Tibial nerve (tissue), 4 donors: ENCODE measurements around the gene IFITM10. TPM values are rescaled to one million over a fixed set of nuclear protein-coding genes. Genes with fewer than 3 reads are reported as not detected.
"Not testable (repeated sequence)": the region's sequence is repeated elsewhere in the genome, so short reads cannot be mapped to it uniquely, and the experiment has no call there.

Source experiments
- DNase-seq, 2 donors: peaks; one replicate each; pipeline ENCODE4 v3.0.0-alpha.2; 2019; ENCODE audit warnings: low spot score in 2 of 2
- H3K27ac ChIP-seq, 4 donors: fragments of 200-600 bp; sonication (generic) in 3 of 4; one replicate each; pipeline ENCODE4 v1.5.1; 2017 to 2019; ENCODE audit warnings: mild to moderate bottlenecking in 1 of 4
- H3K27me3 ChIP-seq, 2 donors: fragments of 200-600 bp; sonication (generic) in 1 of 2; one replicate each; pipeline versions ENCODE4 v1.5.1 to v1.6.0; 2017 to 2019
- H3K36me3 ChIP-seq, 3 donors: fragments of 200-600 bp; sonication (generic); one replicate each; pipeline ENCODE4 v1.5.1; 2018 to 2019
- H3K4me1 ChIP-seq, 4 donors: fragments of 200-600 bp; sonication (generic) in 3 of 4; one replicate each; pipeline ENCODE4 v1.5.1; 2017 to 2019
- H3K4me3 ChIP-seq, 4 donors: fragments of 200-600 bp; sonication (generic) in 3 of 4; one replicate each; pipeline ENCODE4 v1.5.1; 2017 to 2019; ENCODE audit warnings: mild to moderate bottlenecking in 1 of 4, moderate library complexity in 1 of 4
- H3K9me3 ChIP-seq, 4 donors: fragments of 200-600 bp; sonication (generic) in 3 of 4; one replicate each; pipeline ENCODE4 v1.5.1; 2017 to 2019
- POLR2A ChIP-seq, 2 donors: fragments of 450-650 bp; IDR thresholded peaks; one replicate each; pipeline ENCODE4 v1.6.1; 2017; ENCODE audit warnings: antibody characterized with exemption in 2 of 2, mild to moderate bottlenecking in 2 of 2, moderate library complexity in 2 of 2
- WGBS, 2 donors: methylation state at CpG; one replicate each; pipeline ENCODE4 v1.1.5; 2018; 5-methylcytosine and 5-hydroxymethylcytosine counted together
- total RNA-seq, 4 donors: library from RNA; depleted of rRNA; stranded (reverse); fragments of >200 nt; gene quantifications; one replicate each; pipeline ENCODE4 v1.1.0, GENCODE V29; 2016

The IFITM10 gene
- total RNA-seq, 4 donors from 2014 or later = 5.9 to 54.9 (median 13.8) TPM

DNA sequence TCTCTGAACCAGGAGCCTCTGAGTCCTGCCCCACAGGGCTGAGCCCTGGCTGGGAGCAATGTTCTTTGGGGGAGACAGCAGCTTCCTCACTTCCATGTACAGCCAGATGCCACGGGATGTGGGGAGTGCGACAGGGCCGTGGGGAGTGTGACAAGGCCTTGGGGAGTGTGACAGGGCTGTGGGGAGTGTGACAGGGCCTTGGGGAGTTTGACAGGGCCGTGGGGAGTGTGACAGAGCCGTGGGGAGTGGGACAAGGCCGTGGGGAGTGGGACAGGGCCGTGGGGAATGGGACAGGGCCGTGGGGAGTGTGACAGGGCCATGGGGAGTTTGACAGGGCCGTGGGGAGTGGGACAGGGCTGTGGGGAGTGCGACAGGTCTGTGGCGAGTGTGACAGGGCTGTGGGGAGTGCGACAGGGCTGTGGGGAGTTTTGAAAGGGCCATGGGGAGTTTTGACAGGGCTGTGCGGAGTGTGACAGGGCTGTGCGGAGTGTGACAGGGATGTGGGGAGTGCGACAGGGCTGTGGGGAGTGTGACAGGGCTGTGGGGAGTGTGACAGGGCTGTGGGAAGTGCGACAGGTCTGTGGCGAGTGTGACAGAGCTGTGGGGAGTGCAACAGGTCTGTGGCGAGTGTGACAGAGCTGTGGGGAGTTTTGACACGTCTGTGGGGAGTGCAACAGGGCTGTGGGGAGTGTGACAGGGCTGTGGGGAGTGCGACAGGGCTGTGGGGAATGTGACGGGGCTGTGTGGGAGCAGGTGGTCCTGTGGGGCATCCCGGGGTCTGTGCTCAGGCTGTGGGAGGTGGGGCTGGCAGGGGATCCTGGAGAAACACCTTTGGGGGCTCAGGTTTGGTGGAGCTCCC lies 60.0 kb downstream of the IFITM10 start:
- no peak for DNase-seq
- peaks cover 0 to 5% of the 10 kb centered on the region in 2 donors for H3K27me3 ChIP-seq
- H3K4me3 ChIP-seq = no peak overlapping the region
- no peaks in the 10 kb centered on the region for H3K9me3 ChIP-seq
- 78 to 80% methylated on average over 22 of the region's 22 CpGs for WGBS, 2 donors
- peaks cover 0 to 15% (median 8%) of the 10 kb centered on the region in 4 donors for H3K4me1 ChIP-seq
- H3K36me3 ChIP-seq = no peaks in the 10 kb centered on the region
- no peak for TF ChIP-seq POLR2A (IDR thresholded peaks at IDR 0.05)
- H3K27ac ChIP-seq = no peak overlapping the region

- not testable (repeated sequence) for H3K27me3 ChIP-seq, H3K4me3 ChIP-seq, DNase-seq, H3K27ac ChIP-seq, H3K9me3 ChIP-seq, H3K36me3 ChIP-seq
- peaks cover 0 to 15% (median 8%) of the 10 kb centered on the region in 4 donors for H3K4me1 ChIP-seq
- 63 to 74% methylated on average over 21 to 23 of the region's 32 CpGs for WGBS, 2 donors
Measured at GRCh38 chr11:1689250-1690166, 60.9 kb downstream of the IFITM10 start.

DNA sequence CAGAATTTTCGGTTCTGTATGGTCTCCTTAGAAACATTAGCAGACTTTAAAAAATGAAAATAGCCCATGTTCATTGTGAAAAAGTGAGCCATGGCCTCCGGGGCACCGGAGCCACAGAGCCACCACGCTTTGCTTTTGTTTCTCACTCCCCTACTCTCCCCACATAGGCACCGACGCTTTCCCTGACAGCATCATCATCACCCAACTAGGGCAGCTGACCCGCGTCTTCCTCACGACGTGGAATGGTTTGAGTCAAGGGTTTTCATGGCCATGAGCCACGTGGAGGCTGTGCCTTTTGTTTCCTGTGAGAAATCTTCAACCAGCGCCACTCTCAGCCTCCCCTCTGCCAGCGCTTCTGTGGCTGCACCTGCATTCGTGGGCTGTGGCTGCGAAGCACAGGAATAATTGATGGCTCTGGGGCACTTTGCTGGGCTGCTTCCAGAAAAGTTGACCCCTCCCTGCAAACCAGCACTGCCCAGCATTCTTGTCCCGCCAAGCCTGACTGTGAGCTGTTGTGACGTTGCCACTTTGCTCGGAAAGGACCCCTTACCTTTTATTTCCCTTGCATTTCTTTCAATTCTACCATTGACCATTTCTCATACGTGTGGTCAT lies 62.0 kb downstream of the IFITM10 start:
- not testable (repeated sequence) for H3K27ac ChIP-seq, H3K27me3 ChIP-seq, H3K4me1 ChIP-seq, H3K9me3 ChIP-seq, H3K4me3 ChIP-seq, H3K36me3 ChIP-seq, DNase-seq
- WGBS, 2 donors = 82 to 83% methylated on average over 19 of the region's 19 CpGs

DNA sequence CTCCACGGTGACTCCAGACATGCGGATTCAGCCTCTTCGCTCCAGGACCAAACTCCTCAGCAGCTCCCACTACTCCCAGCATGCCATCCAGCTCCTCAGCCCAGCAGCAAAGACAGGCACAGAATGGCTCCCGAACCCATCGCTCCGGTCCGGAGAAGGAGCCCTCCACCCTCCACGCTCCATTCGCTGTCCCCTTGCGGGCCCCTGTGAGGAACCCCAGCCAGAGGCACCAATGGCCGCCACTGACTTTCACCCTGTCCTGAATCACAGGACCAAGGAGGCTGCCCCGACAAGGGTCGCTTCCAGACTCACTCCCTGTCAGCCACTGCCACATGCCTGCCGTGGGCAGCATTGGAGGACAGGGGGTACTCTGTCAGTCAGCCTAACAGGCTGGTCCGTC lies 64.2 kb downstream of the IFITM10 start:
- not testable (repeated sequence) for H3K9me3 ChIP-seq, H3K36me3 ChIP-seq, DNase-seq, H3K27ac ChIP-seq, H3K4me3 ChIP-seq, H3K27me3 ChIP-seq, H3K4me1 ChIP-seq
- WGBS, 2 donors = 74 to 82% methylated on average over 12 of the region's 15 CpGs

DNA sequence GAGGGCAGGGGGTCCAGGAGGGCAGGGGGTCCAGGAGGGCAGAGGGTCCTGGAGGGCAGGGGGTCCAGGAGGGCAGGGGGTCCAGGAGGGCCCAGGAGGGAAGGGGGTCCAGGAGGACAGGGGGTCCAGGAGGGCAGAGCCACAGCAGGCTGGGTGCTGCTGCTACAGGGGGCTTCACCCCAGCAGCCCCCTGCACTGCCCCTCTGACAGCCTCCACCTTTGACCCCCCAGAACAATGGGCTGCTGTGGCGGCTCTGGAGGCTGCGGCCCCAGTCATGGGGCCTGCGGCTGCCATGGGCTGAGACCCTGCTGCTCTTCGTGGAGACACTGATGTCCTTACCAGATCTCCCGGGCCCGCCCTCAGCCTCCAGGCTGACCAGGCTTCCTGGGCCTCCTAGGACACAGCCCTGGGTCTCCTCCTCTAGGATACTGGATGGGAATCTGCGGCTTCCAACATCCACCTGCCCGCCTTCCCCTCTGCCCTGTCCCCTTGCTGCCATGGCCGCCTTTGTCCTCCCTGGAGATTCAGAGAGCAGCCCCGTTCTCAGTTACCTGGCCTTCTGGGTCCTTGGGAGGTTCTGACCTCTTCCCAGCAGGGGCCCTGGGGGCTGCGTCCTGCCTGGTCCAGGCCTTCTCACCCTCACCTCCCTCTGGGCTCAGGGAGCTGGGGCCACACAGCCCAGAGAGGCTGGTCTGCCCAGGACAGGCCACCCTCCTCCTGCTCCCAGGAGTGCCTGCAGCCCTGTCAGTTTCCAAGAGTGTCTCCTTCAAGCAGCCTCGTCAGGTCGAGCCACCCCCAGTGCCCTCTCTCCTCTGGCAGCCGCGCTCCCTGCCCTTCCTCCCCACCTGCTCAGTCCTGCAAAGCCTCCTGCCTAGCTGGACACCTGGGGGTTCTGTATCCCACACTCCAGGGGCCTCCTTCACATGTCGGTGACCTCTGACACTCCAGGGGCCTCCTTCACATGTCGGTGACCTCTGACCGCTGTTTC lies 65.2 kb downstream of the IFITM10 start:
- H3K27ac ChIP-seq, DNase-seq, H3K4me1 ChIP-seq, H3K36me3 ChIP-seq, H3K9me3 ChIP-seq, H3K4me3 ChIP-seq: not testable (repeated sequence)
- H3K27me3 ChIP-seq = peaks cover 0 to 17% of the 10 kb centered on the region in 2 donors
- WGBS, 2 donors = 78 to 79% methylated on average over 11 to 18 of the region's 18 CpGs

GRCh38 chr11:1683904-1684572 lies 66.4 kb downstream of the IFITM10 start:
- not testable (repeated sequence) for H3K36me3 ChIP-seq, H3K4me1 ChIP-seq, H3K27ac ChIP-seq, DNase-seq, H3K4me3 ChIP-seq, H3K9me3 ChIP-seq
- WGBS, 2 donors = 70 to 75% methylated on average over 4 to 9 of the region's 24 CpGs
- H3K27me3 ChIP-seq = peaks cover 0 to 18% of the 10 kb centered on the region in 2 donors

DNA sequence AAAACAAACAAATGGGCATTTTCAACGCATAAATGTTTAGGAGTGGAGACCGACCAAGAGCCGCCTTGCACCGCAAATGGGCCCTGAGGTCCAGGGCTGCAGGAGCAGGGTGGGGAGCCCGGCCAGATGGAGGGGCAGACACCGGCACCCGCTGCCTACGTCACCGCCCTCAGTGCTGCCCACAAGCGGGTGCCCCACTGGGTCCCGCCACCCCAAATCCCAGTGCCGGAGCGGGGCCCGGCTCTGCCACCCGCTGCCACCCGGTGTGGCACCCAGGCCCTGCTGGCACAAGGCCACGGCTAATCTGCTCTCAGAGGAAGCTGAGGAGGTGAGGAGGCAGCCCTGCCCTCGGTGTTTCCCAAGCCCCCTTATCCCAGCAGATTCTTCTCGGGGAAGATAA lies 67.2 kb downstream of the IFITM10 start:
- not testable (repeated sequence) for DNase-seq, H3K9me3 ChIP-seq, H3K27ac ChIP-seq, H3K36me3 ChIP-seq, H3K4me1 ChIP-seq, H3K4me3 ChIP-seq
- H3K27me3 ChIP-seq = peaks cover 0 to 26% of the 10 kb centered on the region in 2 donors
- 81% methylated on average over 18 to 19 of the region's 19 CpGs for WGBS, 2 donors

Other genes starting within 250 kb of the IFITM10 start
- gene DUSP8, start 178.3 kb downstream of the IFITM10 start, total RNA-seq = 10 to 100 TPM in 1 of 4 donors, 1 to 10 TPM in 3; 1.9 to 10.8 (median 3.4) TPM
- not detected for gene KRTAP5-1, start 165.3 kb downstream of the IFITM10 start, total RNA-seq
- gene KRTAP5-2, start 152.3 kb downstream of the IFITM10 start, total RNA-seq = not detected
- gene KRTAP5-3, start 142.1 kb downstream of the IFITM10 start, total RNA-seq = not detected
- gene KRTAP5-4, start 128.5 kb downstream of the IFITM10 start, total RNA-seq = not detected
- gene KRTAP5-5, start 120.8 kb downstream of the IFITM10 start, total RNA-seq = not detected
- not detected for gene KRTAP5-6, start 53.4 kb downstream of the IFITM10 start, total RNA-seq
- gene CTSD, start 13.3 kb upstream of the IFITM10 start, total RNA-seq = 100 to 1,000 TPM; 385 to 583 (median 429) TPM
- 1 to 10 TPM in 2 of 4 donors, under 1 TPM in 1, not detected in 1; 0.39 to 4.2 (median 1.0) TPM for gene SYT8, start 84.4 kb upstream of the IFITM10 start, total RNA-seq
- gene TNNI2, start 88.4 kb upstream of the IFITM10 start, total RNA-seq = not detected
- 10 to 100 TPM; 36.9 to 69.0 (median 50.2) TPM for gene LSP1, start 102.5 kb upstream of the IFITM10 start, total RNA-seq
- not detected for gene PRR33, start 141.3 kb upstream of the IFITM10 start, total RNA-seq
- 1 to 10 TPM; 4.4 to 8.6 (median 6.1) TPM for gene TNNT3, start 169.1 kb upstream of the IFITM10 start, total RNA-seq
- gene MRPL23, start 196.7 kb upstream of the IFITM10 start, total RNA-seq = 100 to 1,000 TPM in 3 of 4 donors, 10 to 100 TPM in 1; 81.9 to 139 (median 136) TPM
- 100 to 1,000 TPM; 355 to 642 (median 407) TPM for gene H19, start 247.2 kb upstream of the IFITM10 start, total RNA-seq